ENCODE results near the gene RCSD1. TPM values are rescaled to one million over a fixed set of nuclear protein-coding genes. Genes with fewer than 3 reads are reported as not detected.

RCSD1 gene
- total and polyA plus RNA-seq, 2 of the 13 experiments (the other 11 are each of a cell fraction or from before 2014, with no cell fraction given) = not detected

GRCh38 chr1:167681451-167682098 is 51.5 kb downstream of the RCSD1 start:
- DNase-seq (ENCODE audit: low spot score) (no peak), ATAC-seq (no peak), FAIRE-seq (no peak)
- Histone ChIP-seq H3K4me1 (ENCODE audit: insufficient read depth, low read length) (peaks cover 15% of the 10 kb centered on the region), H3K27ac (ENCODE audit: extremely low read length, insufficient read depth, low read length) (no peak overlapping the region), H3K9ac (ENCODE audit: insufficient read depth, low read depth, low read length) (no peak overlapping the region), H4K20me1 (ENCODE audit: insufficient read depth, low read length) (no peaks in the 10 kb centered on the region), H3K4me3 (replicated peaks in 1 of 3; ENCODE audit: insufficient read depth in 1 of 3, low read depth in 2 of 3, low read length in 3 of 3) (no peak overlapping the region), H3K36me3 (replicated peaks in 1 of 2; ENCODE audit: control insufficient read depth in 1 of 2, insufficient read depth in 2 of 2, low read length in 2 of 2) (no peaks in the 10 kb centered on the region), H3K79me2 (ENCODE audit: insufficient read depth, low read length) (no peaks in the 10 kb centered on the region), H3K9me3 (ENCODE audit: low read length) (no peaks in the 10 kb centered on the region), H3K27me3 (ENCODE audit: control insufficient read depth in 1 of 2, insufficient read depth in 2 of 2, low read length in 2 of 2) (peaks cover 0 to 16% of the 10 kb centered on the region in 2 experiments; a peak in 3 of 5 replicates), H2AFZ (ENCODE audit: low read length) (no peak overlapping the region), H3K4me2 (ENCODE audit: low read depth, low read length) (no peak overlapping the region)
- WGBS (ENCODE audit: low lambda C conversion rate) = 10% methylated on average over 5 of the region's 5 CpGs
- POLR2A ChIA-PET = no interaction called here
- intact Hi-C loops (cut with micrococcal nuclease; ENCODE audit: unreplicated experiment) = no loop called here
- CTCF ChIA-PET (ENCODE audit: low intra/inter-chr PET ratio, low total read pairs) = no interaction called here
- TF ChIP-seq PREB (CRISPR knock-in tag; IDR thresholded peaks at IDR 0.05) = no peak
- in situ Hi-C loops (cut with HindIII; ENCODE audit: extremely low pct_ligation_motif_present, low pct_unique_long_range_greater_than_20kb) = no loop called here
- no TSS peak for BruUV-seq (replicated peaks)

- ChIA-PET CTCF (ENCODE audit: low intra/inter-chr PET ratio, low total read pairs) (no interaction called here), POLR2A (no interaction called here)
- in situ Hi-C loops (cut with HindIII; ENCODE audit: extremely low pct_ligation_motif_present, low pct_unique_long_range_greater_than_20kb) = no loop called here
- no peak for TF ChIP-seq ZSCAN5A (CRISPR knock-in tag; IDR thresholded peaks at IDR 0.05; ENCODE audit: borderline replicate concordance)
- TF ChIP-seq NFRKB (IDR thresholded peaks at IDR 0.05) = no peak
- TF ChIP-seq NFYC (CRISPR knock-in tag; IDR thresholded peaks at IDR 0.05) = no peak
- TF ChIP-seq NPAS2 (CRISPR knock-in tag; IDR thresholded peaks at IDR 0.05; ENCODE audit: borderline replicate concordance) = no peak
- no peak for TF ChIP-seq CEBPG (CRISPR knock-in tag; IDR thresholded peaks at IDR 0.05)
- TF ChIP-seq YEATS4 (CRISPR knock-in tag; IDR thresholded peaks at IDR 0.05; ENCODE audit: borderline replicate concordance) = no peak
- no peak for TF ChIP-seq TFDP2 (CRISPR knock-in tag; IDR thresholded peaks at IDR 0.05)
- no peak for TF ChIP-seq MED13 (CRISPR knock-in tag; IDR thresholded peaks at IDR 0.05)
- TF ChIP-seq MEIS1 (CRISPR knock-in tag; IDR thresholded peaks at IDR 0.05; ENCODE audit: borderline replicate concordance) = no peak
- TF ChIP-seq PREB (CRISPR knock-in tag; IDR thresholded peaks at IDR 0.05) = no peak
- TF ChIP-seq ZFP1 (CRISPR knock-in tag; IDR thresholded peaks at IDR 0.05) = no peak
- TF ChIP-seq JUND (CRISPR knock-in tag; IDR thresholded peaks at IDR 0.05) = no peak
Observed at GRCh38 chr1:167683226-167683625, 53.2 kb downstream of the RCSD1 start.

More at GRCh38 chr1:167683226-167683625, 53.2 kb downstream of the RCSD1 start:
- Histone ChIP-seq H2AFZ (ENCODE audit: low read length) (no peak overlapping the region), H3K9ac (ENCODE audit: insufficient read depth, low read depth, low read length) (no peak overlapping the region), H3K79me2 (ENCODE audit: insufficient read depth, low read length) (no peaks in the 10 kb centered on the region), H3K4me3 (replicated peaks in 1 of 3; ENCODE audit: insufficient read depth in 1 of 3, low read depth in 2 of 3, low read length in 3 of 3) (no peak overlapping the region), H3K27ac (ENCODE audit: extremely low read length, insufficient read depth, low read length) (no peak overlapping the region), H3K4me1 (ENCODE audit: insufficient read depth, low read length) (peaks cover 15% of the 10 kb centered on the region), H4K20me1 (ENCODE audit: insufficient read depth, low read length) (no peaks in the 10 kb centered on the region), H3K27me3 (ENCODE audit: control insufficient read depth in 1 of 2, insufficient read depth in 2 of 2, low read length in 2 of 2) (peaks cover 0 to 16% of the 10 kb centered on the region in 2 experiments; a peak in 3 of 5 replicates), H3K4me2 (ENCODE audit: low read depth, low read length) (no peak overlapping the region), H3K36me3 (replicated peaks in 1 of 2; ENCODE audit: control insufficient read depth in 1 of 2, insufficient read depth in 2 of 2, low read length in 2 of 2) (no peaks in the 10 kb centered on the region), H3K9me3 (ENCODE audit: low read length) (no peaks in the 10 kb centered on the region)
- DNase-seq (ENCODE audit: low spot score) (no peak), ATAC-seq (no peak), FAIRE-seq (no peak)
- WGBS (ENCODE audit: low lambda C conversion rate) = 16% methylated on average over 6 of the region's 6 CpGs
- intact Hi-C loops (cut with micrococcal nuclease; ENCODE audit: unreplicated experiment) = no loop called here
- BruUV-seq (replicated peaks) = no TSS peak
